GM12878 (cell line): ENCODE results near the gene SPRR5. TPM values are rescaled to one million over a fixed set of nuclear protein-coding genes. Genes with fewer than 3 reads are reported as not detected.

ENCODE experiments used
- ATAC-seq: fragments of 200-7000 bp; cut with Tn5 transposase; 3 replicates; pipeline ENCODE4 v1.9.1; 2020; ENCODE audit warnings: mild to moderate bottlenecking, moderate library complexity
- BruUV-seq: library from RNA; stranded (reverse); fragments of 400-500 nt; replicated peaks from 2 replicates; lab custom pipeline; 2021; lab: Mats Ljungman, UMichigan
- CTCF ChIA-PET: fragments of 300-600 bp; sonication (Branson Sonifier 250); formaldehyde crosslinking; extraction: SDS; loops from one replicate; lab custom pipeline; 2021; ENCODE audit warnings: inconsistent platforms; lab: Yijun Ruan, JAX
- POLR2A ChIA-PET: fragments of 350-600 bp; formaldehyde crosslinking; extraction: SDS; loops from one replicate; lab custom pipeline; 2021; ENCODE audit warnings: inconsistent platforms; lab: Charles Lee
- RAD21 ChIA-PET: fragments of 300-600 bp; sonication (Branson Sonifier 250); formaldehyde crosslinking; loops from one replicate; lab custom pipeline; 2023; ENCODE audit warnings: antibody characterized with exemption; ENCODE audit not compliant: unreplicated experiment; lab: Charles Lee
- SMC1A ChIA-PET: fragments of 300-600 bp; sonication (Branson Sonifier 250); formaldehyde crosslinking; loops from one replicate; lab custom pipeline; 2023; ENCODE audit not compliant: unreplicated experiment, uncharacterized antibody; lab: Charles Lee
- DNase-seq: peaks from one replicate; pipeline ENCODE4 v3.0.0-alpha.2; 2011; ENCODE audit warnings: low read depth, low spot score
- FAIRE-seq: peaks from 3 replicates; lab custom pipeline; 2011; peaks lifted over from hg19 to GRCh38; lab: Jason Lieb, UNC
- H2AFZ ChIP-seq: 2 replicates; pipeline ENCODE4 v1.6.0; 2011; ENCODE audit warnings: low read depth, low read length, control low read depth; ENCODE audit not compliant: control insufficient read depth
- H3K27ac ChIP-seq: 2 replicates; pipeline ENCODE4 v1.5.1; 2011; ENCODE audit warnings: control low read depth; ENCODE audit not compliant: control insufficient read depth, insufficient read depth
- H3K27me3 ChIP-seq, 2 experiments: replicated peaks in 1 of 2; 2 replicates each; pipeline versions ENCODE4 v1.6.0 to v1.6.1; 2011; ENCODE audit warnings: low read length in 1 of 2; ENCODE audit not compliant: control insufficient read depth in 2 of 2, insufficient read depth in 2 of 2
- H3K36me3 ChIP-seq, 2 experiments: 2 replicates each; pipeline ENCODE4 v1.5.1; 2011; ENCODE audit warnings: low read length in 1 of 2; ENCODE audit not compliant: control insufficient read depth in 2 of 2, insufficient read depth in 2 of 2
- H3K4me1 ChIP-seq: 2 replicates; pipeline ENCODE4 v1.6.1; 2011; ENCODE audit warnings: mild to moderate bottlenecking, low read length, moderate library complexity, mixed read lengths; ENCODE audit not compliant: control insufficient read depth, insufficient read depth
- H3K4me2 ChIP-seq: 2 replicates; pipeline ENCODE4 v1.6.0; 2011; ENCODE audit warnings: control low read depth; ENCODE audit not compliant: control insufficient read depth, insufficient read depth
- H3K4me3 ChIP-seq: fragments of 200-600 bp; sonication (generic); 2 replicates; pipeline ENCODE4 v1.5.1; 2016
- H3K79me2 ChIP-seq: 2 replicates; pipeline ENCODE4 v1.6.0; 2011; ENCODE audit warnings: low read length; ENCODE audit not compliant: control insufficient read depth, insufficient read depth
- H3K9ac ChIP-seq: 2 replicates; pipeline ENCODE4 v1.8.0; 2011; ENCODE audit warnings: low read length, control low read depth, mixed read lengths; ENCODE audit not compliant: control insufficient read depth, insufficient read depth
- H3K9me3 ChIP-seq: replicated peaks from 3 replicates; pipeline ENCODE4 v1.5.1; 2011; ENCODE audit warnings: mild to moderate bottlenecking, low read length; ENCODE audit not compliant: control insufficient read depth, insufficient read depth
- H4K20me1 ChIP-seq: 2 replicates; pipeline ENCODE4 v1.6.0; 2011; ENCODE audit not compliant: control insufficient read depth, insufficient read depth
- BCL11A ChIP-seq: IDR thresholded peaks from 2 replicates; pipeline ENCODE4 v1.6.1; 2011; ENCODE audit warnings: low read depth, low read length
- CBFB ChIP-seq: IDR thresholded peaks from 2 replicates; pipeline ENCODE4 v1.6.1; 2016; ENCODE audit warnings: antibody characterized with exemption, low read depth
- CBX5 ChIP-seq: sonication (generic); IDR thresholded peaks from 2 replicates; pipeline ENCODE4 v1.6.1; 2016; ENCODE audit warnings: low read depth, moderate library complexity, mild to moderate bottlenecking, inconsistent platforms
- GATAD2B ChIP-seq: fragments of 450-650 bp; conservative IDR thresholded peaks from 2 replicates; pipeline ENCODE4 v1.6.1; 2017; ENCODE audit warnings: low read depth, mild to moderate bottlenecking, moderate library complexity
- HDAC6 ChIP-seq: fragments of 200-600 bp; sonication (generic); IDR thresholded peaks from one replicate; pipeline ENCODE4 v1.8.0; 2017; ENCODE audit warnings: antibody characterized with exemption; ENCODE audit not compliant: unreplicated experiment
- IKZF1 ChIP-seq: fragments of 450-650 bp; conservative IDR thresholded peaks from 2 replicates; pipeline ENCODE4 v1.6.1; 2017; ENCODE audit warnings: antibody characterized with exemption, mild to moderate bottlenecking
- NFYB ChIP-seq: IDR thresholded peaks from 2 replicates; pipeline ENCODE4 v1.6.1; 2011; ENCODE audit warnings: low read depth, mild to moderate bottlenecking, low read length, improper control_type of control experiment, moderate library complexity; ENCODE audit not compliant: insufficient read depth
- NR2C1 ChIP-seq: fragments of 450-650 bp; IDR thresholded peaks from 2 replicates; pipeline ENCODE4 v1.6.1; 2017; ENCODE audit warnings: antibody characterized with exemption, mild to moderate bottlenecking, moderate library complexity
- RCOR1 ChIP-seq: conservative IDR thresholded peaks from 2 replicates; pipeline ENCODE4 v1.6.1; 2012; ENCODE audit warnings: low read depth, low read length, improper control_type of control experiment
- YY1 ChIP-seq: IDR thresholded peaks from 2 replicates; pipeline ENCODE4 v1.6.1; 2011; ENCODE audit warnings: low read depth, mild to moderate bottlenecking, low read length
- ZNF24 ChIP-seq: fragments of 450-650 bp; IDR thresholded peaks from 2 replicates; pipeline ENCODE4 v1.6.1; 2017; ENCODE audit warnings: antibody characterized with exemption, mild to moderate bottlenecking
- WGBS: methylation state at CpG from one replicate; pipeline ENCODE4 v1.1.6; 2016; ENCODE audit warnings: low lambda C conversion rate; ENCODE audit not compliant: insufficient replicate concordance, insufficient coverage; ENCODE audit errors: missing lambda C conversion rate; 5-methylcytosine and 5-hydroxymethylcytosine counted together
- in situ Hi-C: fragments of 300-500 bp; cut with MboI; formaldehyde crosslinking; loops from 9 replicates; pipeline ENCODE4 v1.14.3; 2018; ENCODE audit warnings: mixed read lengths
- intact Hi-C: fragments of 100-400 bp; cut with micrococcal nuclease; formaldehyde crosslinking; loops from one replicate; pipeline ENCODE4 v1.14.2; 2022; ENCODE audit not compliant: unreplicated experiment
- polyA plus RNA-seq, 11 experiments: library from polyadenylated mRNA; depleted of rRNA in 4 of 11; unstranded in 6 of 11; stranded (reverse) in 5 of 11; fragments of >200 nt; fragmentation: Nextera tagmentation in 4 of 11; fragmentation: Illumina TruSeq in 1 of 11; extraction: Ambion mirVana in 4 of 11; extraction: Trizol in 1 of 11; gene quantifications; 1 replicate in 1 of 11; 2 replicates in 10 of 11; pipeline versions ENCODE4 v1.2.1 to v1.2.3, GENCODE V29; 2011 to 2016; ENCODE audit warnings: inconsistent platforms in 2 of 11, missing spikeins in 2 of 11, low read depth in 1 of 11
- total RNA-seq, 4 experiments: library from RNA; depleted of rRNA in 3 of 4; stranded (reverse); fragments of >200 nt in 3 of 4; fragmentation: Illumina TruSeq in 1 of 4; extraction: Trizol in 1 of 4; gene quantifications; 2 replicates each; pipeline versions ENCODE4 v1.2.1 to v1.2.3, GENCODE V29; 2013 to 2021
- TF ChIP-seq, protein P1 (sequence below): fragments of 450-650 bp; IDR thresholded peaks from 2 replicates; pipeline ENCODE4 v1.6.1; 2018; ENCODE audit warnings: mild to moderate bottlenecking, low read depth, moderate library complexity; ENCODE audit not compliant: partially characterized antibody
- TF ChIP-seq, protein P2 (sequence below): fragments of 450-650 bp; IDR thresholded peaks from 2 replicates; pipeline ENCODE4 v1.6.1; 2014; ENCODE audit warnings: mild to moderate bottlenecking
- TF ChIP-seq, protein P3 (sequence below): fragments of 450-650 bp; IDR thresholded peaks from 2 replicates; pipeline ENCODE4 v1.6.1; 2018; ENCODE audit warnings: borderline replicate concordance, mild to moderate bottlenecking; ENCODE audit not compliant: partially characterized antibody
- TF ChIP-seq, protein P4 (sequence below): IDR thresholded peaks from 2 replicates; pipeline ENCODE4 v1.6.1; 2012; ENCODE audit warnings: low read depth, low read length, improper control_type of control experiment

Gene SPRR5
- total and polyA plus RNA-seq, 10 of the 15 experiments (the other 5 are each of a cell fraction or from before 2014, with no cell fraction given): not detected

DNA sequence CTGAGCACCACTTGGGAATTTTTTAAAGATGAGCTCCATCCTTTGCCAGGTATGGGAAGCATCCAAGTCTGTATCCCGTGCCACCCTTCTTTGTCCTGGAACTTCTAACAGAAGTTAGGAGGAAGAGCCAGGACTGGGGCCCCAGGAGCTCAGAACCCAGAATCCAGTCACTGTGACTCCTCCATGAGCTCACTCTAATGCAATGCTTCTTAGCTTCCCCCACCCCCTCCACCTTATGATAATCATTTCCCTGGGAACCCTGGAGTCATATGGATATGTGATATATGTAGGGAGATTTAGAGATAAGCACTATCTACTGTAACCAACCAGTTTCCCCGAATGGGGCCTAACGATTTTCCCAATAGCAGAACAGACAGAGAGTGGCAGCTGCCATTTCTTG, 758 bp upstream of the SPRR5 start:
- in situ Hi-C loops (no loop called here), intact Hi-C loops (no loop called here)
- Histone ChIP-seq H3K36me3 (no peaks in the 10 kb centered on the region), H3K9me3 (no peaks in the 10 kb centered on the region), H3K27me3 (no peaks in the 10 kb centered on the region; a peak in 2 of 4 replicates), H3K9ac (no peak overlapping the region), H3K79me2 (no peaks in the 10 kb centered on the region), H3K4me3 (no peak overlapping the region), H3K27ac (no peak overlapping the region), H3K4me1 (no peaks in the 10 kb centered on the region), H4K20me1 (no peaks in the 10 kb centered on the region), H2AFZ (no peak overlapping the region), H3K4me2 (no peak overlapping the region)
- CTCF ChIA-PET: no interaction called here
- SMC1A ChIA-PET: interaction anchor here (1.2 kb wide), 1 partner anchor 15 kb away, joined by 4 read pairs; no protein-coding TSS in a partner anchor
- RAD21 ChIA-PET: no interaction called here
- FAIRE-seq (no peak), DNase-seq (no peak), ATAC-seq (no peak)
- no peak for TF ChIP-seq ZNF24
- no peak for TF ChIP-seq HDAC6
- TF ChIP-seq, protein P1, sequence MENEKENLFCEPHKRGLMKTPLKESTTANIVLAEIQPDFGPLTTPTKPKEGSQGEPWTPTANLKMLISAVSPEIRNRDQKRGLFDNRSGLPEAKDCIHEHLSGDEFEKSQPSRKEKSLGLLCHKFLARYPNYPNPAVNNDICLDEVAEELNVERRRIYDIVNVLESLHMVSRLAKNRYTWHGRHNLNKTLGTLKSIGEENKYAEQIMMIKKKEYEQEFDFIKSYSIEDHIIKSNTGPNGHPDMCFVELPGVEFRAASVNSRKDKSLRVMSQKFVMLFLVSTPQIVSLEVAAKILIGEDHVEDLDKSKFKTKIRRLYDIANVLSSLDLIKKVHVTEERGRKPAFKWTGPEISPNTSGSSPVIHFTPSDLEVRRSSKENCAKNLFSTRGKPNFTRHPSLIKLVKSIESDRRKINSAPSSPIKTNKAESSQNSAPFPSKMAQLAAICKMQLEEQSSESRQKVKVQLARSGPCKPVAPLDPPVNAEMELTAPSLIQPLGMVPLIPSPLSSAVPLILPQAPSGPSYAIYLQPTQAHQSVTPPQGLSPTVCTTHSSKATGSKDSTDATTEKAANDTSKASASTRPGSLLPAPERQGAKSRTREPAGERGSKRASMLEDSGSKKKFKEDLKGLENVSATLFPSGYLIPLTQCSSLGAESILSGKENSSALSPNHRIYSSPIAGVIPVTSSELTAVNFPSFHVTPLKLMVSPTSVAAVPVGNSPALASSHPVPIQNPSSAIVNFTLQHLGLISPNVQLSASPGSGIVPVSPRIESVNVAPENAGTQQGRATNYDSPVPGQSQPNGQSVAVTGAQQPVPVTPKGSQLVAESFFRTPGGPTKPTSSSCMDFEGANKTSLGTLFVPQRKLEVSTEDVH: no peak
- no peak for TF ChIP-seq IKZF1
- no peak for TF ChIP-seq RCOR1
- no peak for TF ChIP-seq CBX5
- TF ChIP-seq, protein P2, sequence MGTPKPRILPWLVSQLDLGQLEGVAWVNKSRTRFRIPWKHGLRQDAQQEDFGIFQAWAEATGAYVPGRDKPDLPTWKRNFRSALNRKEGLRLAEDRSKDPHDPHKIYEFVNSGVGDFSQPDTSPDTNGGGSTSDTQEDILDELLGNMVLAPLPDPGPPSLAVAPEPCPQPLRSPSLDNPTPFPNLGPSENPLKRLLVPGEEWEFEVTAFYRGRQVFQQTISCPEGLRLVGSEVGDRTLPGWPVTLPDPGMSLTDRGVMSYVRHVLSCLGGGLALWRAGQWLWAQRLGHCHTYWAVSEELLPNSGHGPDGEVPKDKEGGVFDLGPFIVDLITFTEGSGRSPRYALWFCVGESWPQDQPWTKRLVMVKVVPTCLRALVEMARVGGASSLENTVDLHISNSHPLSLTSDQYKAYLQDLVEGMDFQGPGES: no peak
- TF ChIP-seq NR2C1: no peak
- no peak for TF ChIP-seq NFYB
- TF ChIP-seq CBFB: no peak
- TF ChIP-seq, protein P3, sequence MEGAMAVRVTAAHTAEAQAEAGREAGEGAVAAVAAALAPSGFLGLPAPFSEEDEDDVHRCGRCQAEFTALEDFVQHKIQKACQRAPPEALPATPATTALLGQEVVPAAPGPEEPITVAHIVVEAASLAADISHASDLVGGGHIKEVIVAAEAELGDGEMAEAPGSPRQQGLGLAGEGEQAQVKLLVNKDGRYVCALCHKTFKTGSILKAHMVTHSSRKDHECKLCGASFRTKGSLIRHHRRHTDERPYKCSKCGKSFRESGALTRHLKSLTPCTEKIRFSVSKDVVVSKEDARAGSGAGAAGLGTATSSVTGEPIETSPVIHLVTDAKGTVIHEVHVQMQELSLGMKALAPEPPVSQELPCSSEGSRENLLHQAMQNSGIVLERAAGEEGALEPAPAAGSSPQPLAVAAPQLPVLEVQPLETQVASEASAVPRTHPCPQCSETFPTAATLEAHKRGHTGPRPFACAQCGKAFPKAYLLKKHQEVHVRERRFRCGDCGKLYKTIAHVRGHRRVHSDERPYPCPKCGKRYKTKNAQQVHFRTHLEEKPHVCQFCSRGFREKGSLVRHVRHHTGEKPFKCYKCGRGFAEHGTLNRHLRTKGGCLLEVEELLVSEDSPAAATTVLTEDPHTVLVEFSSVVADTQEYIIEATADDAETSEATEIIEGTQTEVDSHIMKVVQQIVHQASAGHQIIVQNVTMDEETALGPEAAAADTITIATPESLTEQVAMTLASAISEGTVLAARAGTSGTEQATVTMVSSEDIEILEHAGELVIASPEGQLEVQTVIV: no peak
- TF ChIP-seq GATAD2B: no peak
- TF ChIP-seq BCL11A: no peak
- no peak for TF ChIP-seq YY1
- TF ChIP-seq, protein P4, sequence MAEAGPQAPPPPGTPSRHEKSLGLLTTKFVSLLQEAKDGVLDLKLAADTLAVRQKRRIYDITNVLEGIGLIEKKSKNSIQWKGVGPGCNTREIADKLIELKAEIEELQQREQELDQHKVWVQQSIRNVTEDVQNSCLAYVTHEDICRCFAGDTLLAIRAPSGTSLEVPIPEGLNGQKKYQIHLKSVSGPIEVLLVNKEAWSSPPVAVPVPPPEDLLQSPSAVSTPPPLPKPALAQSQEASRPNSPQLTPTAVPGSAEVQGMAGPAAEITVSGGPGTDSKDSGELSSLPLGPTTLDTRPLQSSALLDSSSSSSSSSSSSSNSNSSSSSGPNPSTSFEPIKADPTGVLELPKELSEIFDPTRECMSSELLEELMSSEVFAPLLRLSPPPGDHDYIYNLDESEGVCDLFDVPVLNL: no peak
- WGBS: 0% methylated on average over 3 of the region's 3 CpGs
- BruUV-seq: no TSS peak
- POLR2A ChIA-PET: no interaction called here
